ENCODE data around the gene MSTO1. TPM values are rescaled to one million over a fixed set of nuclear protein-coding genes. Genes with fewer than 3 reads are reported as not detected.
"Not testable (repeated sequence)": the region's sequence is repeated elsewhere in the genome, so short reads cannot be mapped to it uniquely, and the experiment has no call there.

Gene MSTO1
- total RNA-seq, result 10 to 100 TPM; 18.5 to 80.3 (median 42.2) TPM

GRCh38 chr1:155609515-155610256 is at the start of gene MSTO1:
Gene MSTO1 (plus strand): TSS chr1:155610218. CDS start chr1:155610249, 31 bp downstream.
- H3K27ac ChIP-seq, result peak within 1 kb of the TSS; percentile 92 to 93
- peaks cover 0 to 3% of the 10 kb centered on the region in 2 donors for H3K4me1 ChIP-seq (replicated peaks in 1 of 2)
- 9 to 67% (median 22%) methylated on average over 1 to 19 of the region's 47 CpGs; no CpG with 5 or more reads in 2 of the 10 experiments for WGBS, 10 experiments
- H3K4me3 ChIP-seq, result peak within 1 kb of the TSS; percentile 34 to 43 (median 42)
- in situ Hi-C loops (cut with MboI; ENCODE audit: low pct_unique_long_range_greater_than_20kb in 2 of 9, low sequenced_read_pairs in 9 of 9, unreplicated experiment in 9 of 9), result no loop called here
- peak; percentile 95 to 98 (median 96) for ATAC-seq (replicated peaks in 6 of 8)

GRCh38 chr1:155561779-155562580 is 48.0 kb upstream of the MSTO1 start:
- peak overlapping the region; percentile 98 to 100 (median 99) for H3K4me3 ChIP-seq
- ATAC-seq (replicated peaks in 6 of 8), result peak; percentile 1 to 59 (median 26)
- 0% methylated on average over 14 of the region's 56 CpGs; no CpG with 5 or more reads in 9 of the 10 experiments for WGBS, 10 experiments

GRCh38 chr1:155562581-155563376 is 47.2 kb upstream of the MSTO1 start, which contains the start of gene ASH1L:
Gene ASH1L (minus strand): TSS chr1:155562803. CDS start chr1:155521519, 41,284 bp downstream.
- in situ Hi-C loops (cut with MboI; ENCODE audit: low pct_unique_long_range_greater_than_20kb in 2 of 9, low sequenced_read_pairs in 9 of 9, unreplicated experiment in 9 of 9), result loop anchor here in 1 of 9 experiments (25.0 kb wide), 1 partner anchor 200 kb away; no protein-coding TSS in a partner anchor

More at GRCh38 chr1:155561779-155562580, 48.0 kb upstream of the MSTO1 start:
- in situ Hi-C loops (cut with MboI; ENCODE audit: low pct_unique_long_range_greater_than_20kb in 2 of 9, low sequenced_read_pairs in 9 of 9, unreplicated experiment in 9 of 9), result loop anchor here in 1 of 9 experiments (25.0 kb wide), 1 partner anchor 200 kb away; no protein-coding TSS in a partner anchor
- Histone ChIP-seq H3K27ac (peak overlapping the region; percentile 100), H3K4me1 (replicated peaks in 1 of 2) (peaks cover 17 to 21% of the 10 kb centered on the region in 2 donors)

GRCh38 chr1:155563377-155564022 is 46.5 kb upstream of the MSTO1 start:
- Histone ChIP-seq H3K27ac (peak overlapping the region; percentile 100), H3K4me1 (replicated peaks in 1 of 2) (peaks cover 17 to 21% of the 10 kb centered on the region in 2 donors), H3K4me3 (peak overlapping the region; percentile 98 to 100 (median 99))
- peak in 3 of 8 experiments; percentile 0 to 2 (median 1) for ATAC-seq (replicated peaks in 6 of 8)
- in situ Hi-C loops (cut with MboI; ENCODE audit: low pct_unique_long_range_greater_than_20kb in 2 of 9, low sequenced_read_pairs in 9 of 9, unreplicated experiment in 9 of 9), result loop anchor here in 1 of 9 experiments (25.0 kb wide), 1 partner anchor 201 kb away; no protein-coding TSS in a partner anchor
- WGBS, 10 experiments, result 0 to 3% (median 0%) methylated on average over 3 to 12 of the region's 19 CpGs; no CpG with 5 or more reads in 3 of the 10 experiments

More at GRCh38 chr1:155562581-155563376, 47.2 kb upstream of the MSTO1 start, which contains the start of gene ASH1L:
- Histone ChIP-seq H3K4me1 (replicated peaks in 1 of 2) (peaks cover 17 to 21% of the 10 kb centered on the region in 2 donors), H3K27ac (peak within 1 kb of the TSS; percentile 100), H3K4me3 (peak within 1 kb of the TSS; percentile 98 to 100 (median 99))
- peak; percentile 77 to 86 (median 82) for ATAC-seq (replicated peaks in 6 of 8)
- 0 to 7% (median 0%) methylated on average over 1 to 24 of the region's 87 CpGs; no CpG with 5 or more reads in 5 of the 10 experiments for WGBS, 10 experiments

- Histone ChIP-seq H3K4me3 (no peak overlapping the region), H3K27ac (no peak overlapping the region), H3K4me1 (replicated peaks in 1 of 2) (no peaks in the 10 kb centered on the region)
- ATAC-seq (replicated peaks in 6 of 8), result peak in 2 of 8 experiments; percentile 22 to 29
- in situ Hi-C loops (cut with MboI; ENCODE audit: low pct_unique_long_range_greater_than_20kb in 2 of 9, low sequenced_read_pairs in 9 of 9, unreplicated experiment in 9 of 9), result loop anchor here in 1 of 9 experiments (25.0 kb wide), 1 partner anchor 208 kb away; no protein-coding TSS in a partner anchor
- WGBS, 10 experiments, result 75 to 97% (median 89%) methylated on average over 1 to 6 of the region's 6 CpGs; no CpG with 5 or more reads in 1 of the 10 experiments
These were observed 39.9 kb upstream of the MSTO1 start for GRCh38 chr1:155569988-155570592.

- Histone ChIP-seq H3K27ac (no peak overlapping the region), H3K4me3 (no peak overlapping the region), H3K4me1 (replicated peaks in 1 of 2) (no peaks in the 10 kb centered on the region)
- in situ Hi-C loops (cut with MboI; ENCODE audit: low pct_unique_long_range_greater_than_20kb in 2 of 9, low sequenced_read_pairs in 9 of 9, unreplicated experiment in 9 of 9), result loop anchor here in 1 of 9 experiments (25.0 kb wide), 1 partner anchor 208 kb away; no protein-coding TSS in a partner anchor
- WGBS, 10 experiments, result 93 to 100% (median 98%) methylated on average over 1 to 4 of the region's 4 CpGs; no CpG with 5 or more reads in 2 of the 10 experiments
- no peak for ATAC-seq (replicated peaks in 6 of 8)
These were observed 39.4 kb upstream of the MSTO1 start for GRCh38 chr1:155570593-155570990.

- ATAC-seq (replicated peaks in 6 of 8), result no peak
- Histone ChIP-seq H3K4me1 (replicated peaks in 1 of 2) (no peaks in the 10 kb centered on the region), H3K4me3 (no peak overlapping the region), H3K27ac (no peak overlapping the region)
- in situ Hi-C loops (cut with MboI; ENCODE audit: low pct_unique_long_range_greater_than_20kb in 2 of 9, low sequenced_read_pairs in 9 of 9, unreplicated experiment in 9 of 9), result loop anchor here in 1 of 9 experiments (25.0 kb wide), 1 partner anchor 212 kb away; no protein-coding TSS in a partner anchor
- WGBS, 10 experiments, result 84 to 100% (median 94%) methylated on average over 1 to 3 of the region's 3 CpGs; no CpG with 5 or more reads in 1 of the 10 experiments
These were observed 35.9 kb upstream of the MSTO1 start for GRCh38 chr1:155574077-155574476.

GRCh38 chr1:155575608-155576007 is 34.4 kb upstream of the MSTO1 start:
- ATAC-seq (replicated peaks in 6 of 8); H3K4me3 ChIP-seq; H3K4me1 ChIP-seq (replicated peaks in 1 of 2); H3K27ac ChIP-seq: not testable (repeated sequence)
- 90 to 99% (median 96%) methylated on average over 3 to 6 of the region's 6 CpGs; no CpG with 5 or more reads in 1 of the 10 experiments for WGBS, 10 experiments
- in situ Hi-C loops (cut with MboI; ENCODE audit: low pct_unique_long_range_greater_than_20kb in 2 of 9, low sequenced_read_pairs in 9 of 9, unreplicated experiment in 9 of 9), result loop anchor here in 1 of 9 experiments (25.0 kb wide), 1 partner anchor 213 kb away; no protein-coding TSS in a partner anchor

- H3K4me3 ChIP-seq; H3K27ac ChIP-seq; ATAC-seq (replicated peaks in 6 of 8); H3K4me1 ChIP-seq (replicated peaks in 1 of 2): not testable (repeated sequence)
- WGBS, 10 experiments, result 90 to 100% (median 94%) methylated on average over 1 to 3 of the region's 6 CpGs; no CpG with 5 or more reads in 5 of the 10 experiments
- in situ Hi-C loops (cut with MboI; ENCODE audit: low pct_unique_long_range_greater_than_20kb in 2 of 9, low sequenced_read_pairs in 9 of 9, unreplicated experiment in 9 of 9), result loop anchor here in 1 of 9 experiments (25.0 kb wide), 1 partner anchor 222 kb away; no protein-coding TSS in a partner anchor
These were observed 26.2 kb upstream of the MSTO1 start for GRCh38 chr1:155583846-155584245.

- ATAC-seq (replicated peaks in 6 of 8), result peak in 1 of 8 experiments; percentile 58
- H3K27ac ChIP-seq; H3K4me3 ChIP-seq; H3K4me1 ChIP-seq (replicated peaks in 1 of 2): not testable (repeated sequence)
- in situ Hi-C loops (cut with MboI; ENCODE audit: low pct_unique_long_range_greater_than_20kb in 2 of 9, low sequenced_read_pairs in 9 of 9, unreplicated experiment in 9 of 9), result loop anchor here in 1 of 9 experiments (25.0 kb wide), 1 partner anchor 227 kb away; no protein-coding TSS in a partner anchor
- WGBS, 10 experiments, result 100% methylated on average over 1 of the region's 3 CpGs; no CpG with 5 or more reads in 9 of the 10 experiments
These were observed 20.7 kb upstream of the MSTO1 start for GRCh38 chr1:155589282-155589681.

Data from motor neuron (in vitro differentiated cells).